Sigmoid colon (tissue), 4 donors: ENCODE measurements around the gene CTIF.

Source experiments
- EP300 ChIP-seq, 4 donors: sonication (generic); formaldehyde crosslinking; IDR thresholded peaks; one replicate each; pipeline ENCODE4 v1.6.1; 2017; ENCODE audit warnings: antibody characterized with exemption in 4 of 4
- POLR2A ChIP-seq, 2 donors: fragments of 450-650 bp; IDR thresholded peaks; one replicate each; pipeline ENCODE4 v1.6.1; 2016; ENCODE audit warnings: antibody characterized with exemption in 2 of 2, mild to moderate bottlenecking in 2 of 2, moderate library complexity in 2 of 2
- POLR2AphosphoS5 ChIP-seq, 4 donors: sonication (generic); formaldehyde crosslinking; IDR thresholded peaks; one replicate each; pipeline ENCODE4 v1.6.1; 2017; ENCODE audit warnings: antibody characterized with exemption in 4 of 4
- TF ChIP-seq, protein P1 (sequence below), 4 experiments: fragments of 450-650 bp in 3 of 4; fragments of 200-600 bp in 1 of 4; IDR thresholded peaks; one replicate each; pipeline ENCODE4 v1.5.1; 2016 to 2019; ENCODE audit warnings: antibody characterized with exemption in 4 of 4, mild to moderate bottlenecking in 3 of 4, moderate library complexity in 2 of 4

- TF ChIP-seq POLR2A (IDR thresholded peaks at IDR 0.05), result no peak
- no peak for TF ChIP-seq EP300 (IDR thresholded peaks at IDR 0.05)
- TF ChIP-seq, protein P1, sequence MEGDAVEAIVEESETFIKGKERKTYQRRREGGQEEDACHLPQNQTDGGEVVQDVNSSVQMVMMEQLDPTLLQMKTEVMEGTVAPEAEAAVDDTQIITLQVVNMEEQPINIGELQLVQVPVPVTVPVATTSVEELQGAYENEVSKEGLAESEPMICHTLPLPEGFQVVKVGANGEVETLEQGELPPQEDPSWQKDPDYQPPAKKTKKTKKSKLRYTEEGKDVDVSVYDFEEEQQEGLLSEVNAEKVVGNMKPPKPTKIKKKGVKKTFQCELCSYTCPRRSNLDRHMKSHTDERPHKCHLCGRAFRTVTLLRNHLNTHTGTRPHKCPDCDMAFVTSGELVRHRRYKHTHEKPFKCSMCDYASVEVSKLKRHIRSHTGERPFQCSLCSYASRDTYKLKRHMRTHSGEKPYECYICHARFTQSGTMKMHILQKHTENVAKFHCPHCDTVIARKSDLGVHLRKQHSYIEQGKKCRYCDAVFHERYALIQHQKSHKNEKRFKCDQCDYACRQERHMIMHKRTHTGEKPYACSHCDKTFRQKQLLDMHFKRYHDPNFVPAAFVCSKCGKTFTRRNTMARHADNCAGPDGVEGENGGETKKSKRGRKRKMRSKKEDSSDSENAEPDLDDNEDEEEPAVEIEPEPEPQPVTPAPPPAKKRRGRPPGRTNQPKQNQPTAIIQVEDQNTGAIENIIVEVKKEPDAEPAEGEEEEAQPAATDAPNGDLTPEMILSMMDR (IDR thresholded peaks at IDR 0.05), result no peak
- TF ChIP-seq POLR2AphosphoS5 (IDR thresholded peaks at IDR 0.05), result no peak
Measured at GRCh38 chr18:48544116-48544515, 5.3 kb downstream of the CTIF start.
